Loucy (cell line): ENCODE data around the gene CYFIP2.

Source experiments
- H2AFZ ChIP-seq: fragments of 200-600 bp; sonication (generic); 2 replicates; pipeline ENCODE4 v1.6.0; 2016; ENCODE audit warnings: antibody characterized with exemption, mild to moderate bottlenecking, low read length, moderate library complexity
- H3F3A ChIP-seq: fragments of 200-600 bp; 2 replicates; pipeline ENCODE4 v1.6.0; 2016; ENCODE audit warnings: antibody characterized with exemption, low read depth, mild to moderate bottlenecking
- H3K27me3 ChIP-seq: fragments of 200-600 bp; sonication (generic); 2 replicates; pipeline ENCODE4 v1.6.1; 2014; ENCODE audit warnings: low read length, mild to moderate bottlenecking; ENCODE audit not compliant: insufficient read depth, poor library complexity, severe bottlenecking
- H3K36me3 ChIP-seq: fragments of 200-600 bp; sonication (generic); 2 replicates; pipeline ENCODE4 v1.6.1; 2016; ENCODE audit warnings: low read length; ENCODE audit not compliant: insufficient read depth
- H3K4me1 ChIP-seq: fragments of 200-600 bp; sonication (generic); 2 replicates; pipeline ENCODE4 v1.5.1; 2014; ENCODE audit warnings: low read length, mild to moderate bottlenecking; ENCODE audit not compliant: insufficient read depth, poor library complexity, severe bottlenecking
- H3K4me2 ChIP-seq: fragments of 200-600 bp; sonication (generic); 2 replicates; pipeline ENCODE4 v1.6.0; 2014; ENCODE audit warnings: antibody characterized with exemption, low read length, low read depth, mild to moderate bottlenecking; ENCODE audit not compliant: poor library complexity, severe bottlenecking
- H3K4me3 ChIP-seq: fragments of 200-600 bp; sonication (generic); 2 replicates; pipeline ENCODE4 v1.5.1; 2014; ENCODE audit warnings: low read length, mild to moderate bottlenecking, mixed read lengths; ENCODE audit not compliant: poor library complexity, severe bottlenecking
- H3K79me2 ChIP-seq: fragments of 200-600 bp; sonication (generic); 2 replicates; pipeline ENCODE4 v1.6.1; 2014; ENCODE audit warnings: low read length; ENCODE audit not compliant: insufficient read depth
- H3K9ac ChIP-seq: fragments of 200-600 bp; sonication (generic); 2 replicates; pipeline ENCODE4 v1.6.0; 2014; ENCODE audit warnings: mild to moderate bottlenecking, low read depth, low read length, moderate library complexity; ENCODE audit not compliant: poor library complexity, severe bottlenecking
- H3K9me2 ChIP-seq: fragments of 200-600 bp; sonication (generic); replicated peaks from 2 replicates; pipeline ENCODE4 v1.6.1; 2016; ENCODE audit warnings: low read depth, low read length, mixed read lengths
- H3K9me3 ChIP-seq: fragments of 200-600 bp; sonication (generic); 2 replicates; pipeline ENCODE4 v1.6.1; 2014; ENCODE audit warnings: mild to moderate bottlenecking, antibody characterized with exemption, low read length, low read depth; ENCODE audit not compliant: insufficient read depth
- H4K20me1 ChIP-seq: fragments of 200-600 bp; sonication (generic); 2 replicates; pipeline ENCODE4 v1.6.0; 2014; ENCODE audit warnings: antibody characterized with exemption, low read length, mild to moderate bottlenecking; ENCODE audit not compliant: insufficient read depth, poor library complexity, severe bottlenecking
- CTCF ChIP-seq: fragments of 200-600 bp; sonication (generic); conservative IDR thresholded peaks from 2 replicates; pipeline ENCODE4 v1.5.1; 2014; ENCODE audit warnings: mild to moderate bottlenecking, antibody characterized with exemption, low read length
- EZH2phosphoT487 ChIP-seq: fragments of 200-600 bp; IDR thresholded peaks from 2 replicates; pipeline ENCODE4 v1.6.1; 2018; ENCODE audit warnings: antibody characterized with exemption, mild to moderate bottlenecking, moderate library complexity, borderline replicate concordance

CYFIP2 gene

GRCh38 chr5:157312492-157312891, 46.6 kb downstream of the CYFIP2 start:
- H3K4me2 ChIP-seq: no peak overlapping the region
- no peaks in the 10 kb centered on the region for H4K20me1 ChIP-seq
- H3K9ac ChIP-seq: no peak overlapping the region
- no peaks in the 10 kb centered on the region for H3K4me1 ChIP-seq
- no peak overlapping the region for H2AFZ ChIP-seq
- TF ChIP-seq EZH2phosphoT487 (no peak), CTCF (peak; percentile 50)
- H3K9me3 ChIP-seq: no peaks in the 10 kb centered on the region
- H3K79me2 ChIP-seq: no peaks in the 10 kb centered on the region
- no peaks in the 10 kb centered on the region for H3K27me3 ChIP-seq
- no peaks in the 10 kb centered on the region for H3F3A ChIP-seq
- H3K9me2 ChIP-seq: no peaks in the 10 kb centered on the region
- no peak overlapping the region for H3K4me3 ChIP-seq
- peaks cover 66% of the 10 kb centered on the region; the same call in 1 of the 2 replicates for H3K36me3 ChIP-seq

- Histone ChIP-seq H3K9ac (no peak overlapping the region), H3K9me2 (no peaks in the 10 kb centered on the region), H3K4me3 (no peak overlapping the region), H2AFZ (no peak overlapping the region), H3K36me3 (peaks cover 87% of the 10 kb centered on the region; the same call in 1 of the 2 replicates), H3K4me2 (no peak overlapping the region), H3F3A (no peaks in the 10 kb centered on the region), H3K27me3 (no peaks in the 10 kb centered on the region), H4K20me1 (no peaks in the 10 kb centered on the region), H3K79me2 (no peaks in the 10 kb centered on the region), H3K4me1 (no peaks in the 10 kb centered on the region), H3K9me3 (no peaks in the 10 kb centered on the region)
- TF ChIP-seq EZH2phosphoT487: no peak
- no peak for TF ChIP-seq CTCF
Observed at GRCh38 chr5:157322581-157322980, 56.7 kb downstream of the CYFIP2 start.

- Histone ChIP-seq H3K4me2 (no peak overlapping the region), H3K9me2 (no peaks in the 10 kb centered on the region), H3K4me3 (no peak overlapping the region), H3F3A (no peaks in the 10 kb centered on the region), H2AFZ (no peak overlapping the region), H3K9me3 (no peaks in the 10 kb centered on the region), H3K4me1 (no peaks in the 10 kb centered on the region), H4K20me1 (no peaks in the 10 kb centered on the region), H3K79me2 (no peaks in the 10 kb centered on the region), H3K36me3 (peaks cover 87% of the 10 kb centered on the region; the same call in 1 of the 2 replicates), H3K27me3 (no peaks in the 10 kb centered on the region), H3K9ac (no peak overlapping the region)
- TF ChIP-seq EZH2phosphoT487 (no peak), CTCF (peak; percentile 51)
Observed at GRCh38 chr5:157323107-157323706, 57.3 kb downstream of the CYFIP2 start.
